Inflammatory macrophage treated with lipopolysaccharide for 1 hour (primary cell): ENCODE measurements around the gene SBK3.
"Not testable (repeated sequence)": the region's sequence is repeated elsewhere in the genome, so short reads cannot be mapped to it uniquely, and the experiment has no call there.

ENCODE experiments used
- DNase-seq, 2 donors: peaks; one replicate each; pipeline ENCODE4 v3.0.0-alpha.2; 2020 to 2022

The SBK3 gene

GRCh38 chr19:55516878-55517620, 28.3 kb downstream of the SBK3 start:
- DNase-seq = peak; percentile 88 to 99

DNA sequence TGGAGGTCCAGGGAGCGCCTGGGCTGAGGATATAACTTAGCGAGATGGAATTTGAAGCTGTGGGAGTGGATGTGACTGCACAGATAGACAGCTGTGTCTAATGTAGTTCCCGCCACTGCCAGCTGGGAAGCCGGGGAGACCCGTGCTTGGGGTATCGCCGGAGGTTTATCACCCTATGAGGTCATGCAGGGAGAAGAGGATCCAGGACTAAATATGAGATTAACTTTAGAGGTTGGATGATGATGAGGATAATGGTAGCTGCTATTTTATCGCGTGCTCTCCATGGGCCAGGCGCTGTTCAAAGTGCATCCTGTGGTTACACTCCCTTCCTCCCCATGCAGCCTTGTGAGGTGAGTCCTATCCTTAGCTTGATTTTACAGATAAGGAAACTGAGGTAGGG, 37.2 kb downstream of the SBK3 start:
- no peak for DNase-seq

GRCh38 chr19:55504981-55505380, 40.4 kb downstream of the SBK3 start:
- DNase-seq = no peak

DNA sequence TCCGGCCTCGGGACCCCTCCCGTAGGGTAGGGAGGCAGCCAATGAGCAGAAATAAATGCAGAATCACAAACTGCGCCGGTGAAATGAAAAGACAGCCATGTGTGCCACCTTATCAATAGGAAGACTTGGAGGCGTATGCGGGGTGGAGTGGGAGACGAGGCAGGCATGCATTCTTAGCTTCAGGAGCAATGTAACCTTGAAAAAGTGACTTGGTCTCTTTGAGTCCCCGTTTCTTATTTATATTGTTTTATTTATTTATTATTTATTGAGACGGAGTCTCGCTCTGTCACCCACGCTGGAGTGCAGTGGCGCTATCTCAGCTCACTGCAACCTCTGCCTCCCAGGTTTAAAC, 41.1 kb downstream of the SBK3 start:
- DNase-seq = no peak

DNA sequence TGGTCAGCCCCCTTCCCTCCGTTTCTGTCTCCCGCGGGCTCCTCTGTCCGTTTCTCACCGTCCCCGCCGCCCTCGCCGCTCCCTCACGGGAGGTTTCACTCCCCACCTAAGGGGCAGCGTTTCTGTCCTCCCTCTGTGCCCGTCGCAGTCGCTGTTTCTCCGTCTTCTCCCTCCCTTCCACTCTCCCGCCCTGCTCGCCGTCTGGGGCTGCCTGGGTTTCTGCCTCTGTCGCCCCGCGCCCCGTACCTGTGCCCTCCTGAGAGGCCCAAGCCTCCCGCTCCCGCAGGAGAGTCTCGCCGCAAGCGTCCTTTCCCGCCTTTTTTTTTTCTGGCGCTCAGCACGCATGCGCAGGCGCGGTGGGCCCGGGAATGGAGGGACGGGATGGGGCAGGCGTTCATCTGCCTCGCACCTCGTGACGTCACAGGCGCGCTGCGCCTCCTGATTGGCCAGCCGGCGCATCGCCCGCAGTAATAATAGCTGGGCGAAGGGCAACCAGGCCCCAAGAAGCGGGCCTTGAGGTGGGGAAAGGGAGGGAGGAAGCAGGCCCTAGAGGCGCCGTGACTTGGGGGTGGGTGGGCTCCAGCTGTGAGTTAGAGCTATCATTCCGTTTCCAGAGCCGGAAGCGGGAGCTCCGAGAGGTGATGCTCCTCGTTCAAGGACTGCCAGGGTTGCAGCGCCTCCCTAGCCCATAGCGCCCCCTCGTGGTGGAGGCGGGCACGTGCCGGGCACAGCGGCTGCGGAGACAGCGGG, 41.7 kb downstream of the SBK3 start:
- peak; percentile 82 to 96 for DNase-seq

GRCh38 chr19:55503157-55503501, 42.2 kb downstream of the SBK3 start:
- DNase-seq = no peak

DNA sequence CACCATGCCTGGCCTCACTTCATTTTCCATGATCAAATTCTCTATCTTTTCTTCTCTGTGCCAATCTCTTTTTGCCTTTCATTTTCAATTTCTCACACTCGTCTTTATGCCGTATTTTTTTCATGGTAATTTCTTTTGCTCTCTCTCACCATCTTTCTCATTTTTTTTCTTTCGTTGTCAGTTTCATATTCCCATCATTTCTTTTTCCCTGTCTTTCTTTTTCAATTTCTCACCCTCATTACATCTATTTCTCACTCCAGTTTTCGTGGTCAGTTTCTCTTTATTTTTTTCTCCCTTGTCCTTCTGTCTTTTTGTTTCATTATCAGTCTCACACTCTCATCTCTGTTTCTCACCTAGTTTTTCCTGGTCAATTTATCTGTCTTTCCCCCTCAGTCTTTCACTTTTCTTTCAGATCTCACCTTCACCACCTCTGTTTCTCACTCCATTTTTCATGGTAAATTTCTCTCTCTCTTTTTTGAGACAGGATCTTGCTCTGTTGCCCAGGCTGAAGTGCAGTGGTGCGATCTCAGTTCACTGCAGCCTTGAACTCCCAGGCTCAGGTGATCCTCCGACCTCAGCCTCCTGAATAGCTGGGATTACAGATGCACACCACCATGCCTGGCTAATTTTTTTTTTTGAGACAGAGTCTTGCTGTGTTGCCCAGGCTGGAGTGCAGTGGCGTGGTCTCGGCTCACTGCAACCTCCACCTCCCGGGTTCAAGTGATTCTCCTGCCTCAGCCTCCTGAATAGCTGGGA, 43.0 kb downstream of the SBK3 start:
- DNase-seq = no peak

DNA sequence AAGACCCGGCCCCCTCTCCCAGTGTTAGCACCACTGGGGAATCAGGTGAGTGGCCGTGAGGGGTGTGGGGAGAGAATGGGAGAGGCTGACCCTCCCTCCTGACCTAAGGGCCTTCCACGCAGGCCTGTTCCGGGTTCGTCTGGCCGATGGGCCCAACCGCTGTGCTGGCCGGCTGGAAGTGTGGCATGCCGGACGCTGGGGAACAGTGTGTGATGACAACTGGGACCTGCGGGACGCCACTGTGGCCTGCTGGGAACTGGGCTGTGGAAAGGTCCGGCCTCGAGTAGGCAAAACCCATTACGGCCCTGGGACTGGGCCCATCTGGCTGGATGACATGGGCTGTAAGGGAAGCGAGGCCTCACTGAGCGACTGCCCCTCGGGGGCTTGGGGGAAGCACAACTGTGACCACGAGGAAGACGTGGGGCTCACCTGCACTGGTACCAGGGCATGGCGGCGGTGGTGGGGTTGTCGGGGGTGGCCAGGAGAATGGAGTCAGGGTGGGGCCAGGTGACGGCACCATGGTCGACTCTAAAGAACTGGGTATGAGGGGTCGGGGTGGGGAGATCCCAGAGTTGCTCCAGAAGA, 44.9 kb downstream of the SBK3 start:
- DNase-seq = no peak

- no peak for DNase-seq
Measured at GRCh38 chr19:55498246-55498840, 47.0 kb downstream of the SBK3 start.

DNA sequence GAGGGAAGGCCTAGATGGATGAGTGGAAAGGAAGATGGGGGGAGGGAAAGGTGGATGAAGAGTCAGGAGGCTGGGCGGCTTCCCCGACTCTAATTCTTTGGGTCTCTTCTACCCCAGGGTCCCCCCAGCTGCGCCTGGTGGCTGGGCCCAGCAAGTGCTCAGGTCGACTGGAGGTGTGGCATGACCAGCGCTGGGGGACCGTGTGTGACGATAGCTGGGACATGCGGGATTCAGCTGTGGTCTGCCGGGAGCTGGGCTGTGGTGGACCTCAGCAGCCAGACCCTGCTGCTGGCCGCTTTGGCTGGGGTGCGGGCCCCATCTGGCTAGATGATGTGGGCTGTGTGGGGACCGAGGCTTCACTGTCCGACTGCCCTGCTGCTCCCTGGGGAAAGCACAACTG, 47.6 kb downstream of the SBK3 start:
- no peak for DNase-seq

- not testable (repeated sequence) for DNase-seq
Measured at GRCh38 chr19:55496820-55497219, 48.5 kb downstream of the SBK3 start.

DNA sequence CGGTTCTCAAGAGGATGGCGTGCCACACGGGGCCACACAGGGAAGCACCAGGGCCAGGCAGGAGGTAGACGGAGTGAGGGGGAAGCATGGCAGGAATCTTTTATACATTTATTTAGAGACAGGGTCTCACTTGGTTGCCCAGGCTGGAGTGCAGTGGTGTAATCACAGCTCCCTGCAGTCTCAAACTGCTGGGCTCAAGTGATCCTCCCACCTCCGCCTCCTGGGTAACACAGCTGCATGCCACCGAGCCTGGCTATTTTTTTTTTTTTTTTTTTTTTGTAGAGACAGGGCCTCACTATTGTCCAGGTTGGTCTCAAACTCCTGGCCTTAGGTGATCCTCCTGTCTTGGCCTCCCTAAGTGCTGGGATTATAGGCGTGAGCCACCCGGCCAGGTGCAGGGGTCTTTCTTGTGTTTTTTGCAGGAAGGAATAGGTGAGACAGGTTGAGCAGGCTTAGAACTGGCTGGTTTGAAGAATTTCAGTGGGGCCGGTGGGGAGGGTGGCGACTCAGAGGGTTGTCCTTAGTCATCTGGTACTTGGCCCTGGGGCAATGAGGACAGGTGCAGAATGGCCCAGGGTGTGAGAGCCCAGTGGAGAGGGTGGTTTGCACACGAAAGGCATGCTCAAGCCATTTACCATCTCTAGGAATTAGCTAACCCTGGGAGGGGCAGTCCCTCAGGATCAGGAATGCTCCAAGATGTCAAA, 49.5 kb downstream of the SBK3 start:
- DNase-seq = no peak

- DNase-seq = no peak
Measured at GRCh38 chr19:55494172-55494761, 51.1 kb downstream of the SBK3 start.

- DNase-seq = no peak
Measured at GRCh38 chr19:55493645-55494171, 51.6 kb downstream of the SBK3 start.

DNA sequence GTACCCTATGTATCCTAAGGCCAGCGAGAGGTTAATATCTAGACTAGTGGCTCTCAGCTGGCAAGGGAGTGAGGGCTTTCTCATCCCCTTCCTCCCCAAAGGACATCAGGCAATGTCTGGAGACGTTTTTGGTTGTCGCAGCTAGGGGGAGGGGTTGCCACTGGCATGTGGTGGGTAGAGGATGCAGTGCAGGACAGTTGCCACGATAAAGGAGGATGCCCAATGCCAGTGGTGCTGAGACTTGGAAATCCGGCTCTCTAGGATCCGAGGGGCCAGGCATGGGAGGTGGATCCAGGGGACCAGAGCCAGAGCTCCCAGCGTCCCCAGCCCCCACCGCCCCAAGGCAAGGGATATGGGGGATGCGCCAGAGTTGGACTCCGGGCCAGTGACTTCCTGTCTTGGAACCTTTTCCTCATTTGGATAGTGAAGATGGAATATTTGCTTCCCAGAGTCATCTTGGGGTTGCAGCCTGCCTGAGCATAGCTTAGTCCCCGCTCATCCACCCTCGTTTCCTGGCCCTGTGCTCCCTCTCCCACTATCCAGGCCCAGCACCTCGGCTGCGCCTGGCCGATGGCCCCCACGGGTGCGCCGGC, 52.2 kb downstream of the SBK3 start:
- no peak for DNase-seq

- DNase-seq = no peak
Measured at GRCh38 chr19:55492362-55492944, 52.9 kb downstream of the SBK3 start.

- no peak for DNase-seq
Measured at GRCh38 chr19:55491546-55492360, 53.6 kb downstream of the SBK3 start.
